Measurements from ENCODE around the gene CTSK. TPM values are rescaled to one million over a fixed set of nuclear protein-coding genes. Genes with fewer than 3 reads are reported as not detected.
"Not testable (repeated sequence)": the region's sequence is repeated elsewhere in the genome, so short reads cannot be mapped to it uniquely, and the experiment has no call there.

The CTSK gene
- total RNA-seq, 1 experiment from 2014 or later: 5.6 TPM

DNA sequence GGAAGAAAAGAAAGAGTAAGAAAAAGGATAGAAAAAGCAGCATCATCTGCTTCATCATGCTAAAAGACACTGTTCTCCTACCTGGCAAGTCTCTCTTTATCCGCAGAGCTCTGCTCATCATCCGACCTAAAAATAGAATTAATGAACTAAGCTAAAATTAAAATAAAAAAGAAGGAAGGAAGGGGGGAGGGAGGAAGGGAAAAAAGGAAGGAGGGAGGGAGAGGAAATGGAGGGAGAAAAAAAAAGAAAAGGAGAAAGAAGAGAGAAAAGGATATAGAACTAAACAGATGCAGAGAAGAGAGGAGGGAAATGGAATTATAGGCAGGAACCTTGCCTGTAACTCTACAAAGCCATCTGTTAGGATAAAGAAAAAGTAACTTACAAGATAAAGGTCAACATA is 34.3 kb upstream of the CTSK start:
- ChIA-PET CTCF (no interaction called here), POLR2A (ENCODE audit: unreplicated experiment) (no interaction called here)
- H3K4me3 ChIP-seq (ENCODE audit: low read length): no peak overlapping the region
- no peaks in the 10 kb centered on the region for H3K9me3 ChIP-seq (ENCODE audit: low read length)
- no peak for TF ChIP-seq EZH2phosphoT487 (IDR thresholded peaks at IDR 0.05; ENCODE audit: borderline replicate concordance, low read length)
- TF ChIP-seq, protein P1, sequence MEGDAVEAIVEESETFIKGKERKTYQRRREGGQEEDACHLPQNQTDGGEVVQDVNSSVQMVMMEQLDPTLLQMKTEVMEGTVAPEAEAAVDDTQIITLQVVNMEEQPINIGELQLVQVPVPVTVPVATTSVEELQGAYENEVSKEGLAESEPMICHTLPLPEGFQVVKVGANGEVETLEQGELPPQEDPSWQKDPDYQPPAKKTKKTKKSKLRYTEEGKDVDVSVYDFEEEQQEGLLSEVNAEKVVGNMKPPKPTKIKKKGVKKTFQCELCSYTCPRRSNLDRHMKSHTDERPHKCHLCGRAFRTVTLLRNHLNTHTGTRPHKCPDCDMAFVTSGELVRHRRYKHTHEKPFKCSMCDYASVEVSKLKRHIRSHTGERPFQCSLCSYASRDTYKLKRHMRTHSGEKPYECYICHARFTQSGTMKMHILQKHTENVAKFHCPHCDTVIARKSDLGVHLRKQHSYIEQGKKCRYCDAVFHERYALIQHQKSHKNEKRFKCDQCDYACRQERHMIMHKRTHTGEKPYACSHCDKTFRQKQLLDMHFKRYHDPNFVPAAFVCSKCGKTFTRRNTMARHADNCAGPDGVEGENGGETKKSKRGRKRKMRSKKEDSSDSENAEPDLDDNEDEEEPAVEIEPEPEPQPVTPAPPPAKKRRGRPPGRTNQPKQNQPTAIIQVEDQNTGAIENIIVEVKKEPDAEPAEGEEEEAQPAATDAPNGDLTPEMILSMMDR (conservative IDR thresholded peaks at IDR 0.05; ENCODE audit: low read depth, low read length): no peak
- no peak for TF ChIP-seq EZH2 (IDR thresholded peaks at IDR 0.05; ENCODE audit: low read length, unreplicated experiment)
- H3K9ac ChIP-seq (ENCODE audit: low read length): no peak overlapping the region
- H2AFZ ChIP-seq (ENCODE audit: low read length): no peak overlapping the region
- no peaks in the 10 kb centered on the region for H3K4me1 ChIP-seq (ENCODE audit: insufficient read depth, low read length)
- no peaks in the 10 kb centered on the region for H4K20me1 ChIP-seq (ENCODE audit: low read length)
- no peak for ATAC-seq
- BruUV-seq (replicated peaks): no TSS peak
- DNase-seq: no peak
- H3K36me3 ChIP-seq (ENCODE audit: low read depth, low read length): no peaks in the 10 kb centered on the region; the same call in 1 of the 2 replicates
- H3K27me3 ChIP-seq (ENCODE audit: low read length): no peaks in the 10 kb centered on the region
- no peaks in the 10 kb centered on the region for H3F3A ChIP-seq (ENCODE audit: low read length, unreplicated experiment)
- no peak overlapping the region for H3K4me2 ChIP-seq (ENCODE audit: low read length)
- intact Hi-C loops (cut with micrococcal nuclease): no loop called here
- H3K9me2 ChIP-seq (replicated peaks; ENCODE audit: low read length): no peaks in the 10 kb centered on the region
- no peaks in the 10 kb centered on the region for H3K79me2 ChIP-seq (ENCODE audit: low read length)
- no peak overlapping the region for H3K27ac ChIP-seq (ENCODE audit: low read length)

DNA sequence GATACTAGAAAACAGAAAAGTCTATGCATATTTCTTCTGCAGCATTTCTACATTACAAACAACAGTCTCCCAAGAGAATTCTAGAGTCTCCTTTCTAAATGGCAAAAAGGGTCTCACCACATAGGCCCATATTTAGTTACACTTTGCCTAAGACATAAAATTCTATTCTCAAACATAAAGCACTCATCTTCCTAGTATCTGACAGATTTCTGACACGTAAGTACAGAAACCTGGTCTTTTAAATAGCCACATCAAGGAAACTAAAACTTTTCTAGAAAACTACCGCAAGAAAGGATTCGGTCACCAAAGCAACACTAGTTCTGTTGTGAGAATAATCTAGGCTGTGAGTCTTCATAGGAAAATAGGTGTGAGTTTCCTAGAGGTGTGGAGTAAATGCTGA is 33.6 kb upstream of the CTSK start:
- no peaks in the 10 kb centered on the region for H3K4me1 ChIP-seq (ENCODE audit: insufficient read depth, low read length)
- no TSS peak for BruUV-seq (replicated peaks)
- no peaks in the 10 kb centered on the region for H4K20me1 ChIP-seq (ENCODE audit: low read length)
- no peaks in the 10 kb centered on the region for H3F3A ChIP-seq (ENCODE audit: low read length, unreplicated experiment)
- no peaks in the 10 kb centered on the region for H3K9me3 ChIP-seq (ENCODE audit: low read length)
- H3K36me3 ChIP-seq (ENCODE audit: low read depth, low read length): no peaks in the 10 kb centered on the region; the same call in 1 of the 2 replicates
- H2AFZ ChIP-seq (ENCODE audit: low read length): no peak overlapping the region
- no peak overlapping the region for H3K4me3 ChIP-seq (ENCODE audit: low read length)
- intact Hi-C loops (cut with micrococcal nuclease): no loop called here
- no peak overlapping the region for H3K4me2 ChIP-seq (ENCODE audit: low read length)
- ChIA-PET CTCF (no interaction called here), POLR2A (ENCODE audit: unreplicated experiment) (no interaction called here)
- no peaks in the 10 kb centered on the region for H3K79me2 ChIP-seq (ENCODE audit: low read length)
- H3K9me2 ChIP-seq (replicated peaks; ENCODE audit: low read length): no peaks in the 10 kb centered on the region
- TF ChIP-seq EZH2 (IDR thresholded peaks at IDR 0.05; ENCODE audit: low read length, unreplicated experiment) (no peak), EZH2phosphoT487 (IDR thresholded peaks at IDR 0.05; ENCODE audit: borderline replicate concordance, low read length) (no peak)
- TF ChIP-seq, protein P1 (conservative IDR thresholded peaks at IDR 0.05; ENCODE audit: low read depth, low read length): no peak
- no peaks in the 10 kb centered on the region for H3K27me3 ChIP-seq (ENCODE audit: low read length)
- ATAC-seq (no peak), DNase-seq (no peak)
- no peak overlapping the region for H3K27ac ChIP-seq (ENCODE audit: low read length)
- no peak overlapping the region for H3K9ac ChIP-seq (ENCODE audit: low read length)

DNA sequence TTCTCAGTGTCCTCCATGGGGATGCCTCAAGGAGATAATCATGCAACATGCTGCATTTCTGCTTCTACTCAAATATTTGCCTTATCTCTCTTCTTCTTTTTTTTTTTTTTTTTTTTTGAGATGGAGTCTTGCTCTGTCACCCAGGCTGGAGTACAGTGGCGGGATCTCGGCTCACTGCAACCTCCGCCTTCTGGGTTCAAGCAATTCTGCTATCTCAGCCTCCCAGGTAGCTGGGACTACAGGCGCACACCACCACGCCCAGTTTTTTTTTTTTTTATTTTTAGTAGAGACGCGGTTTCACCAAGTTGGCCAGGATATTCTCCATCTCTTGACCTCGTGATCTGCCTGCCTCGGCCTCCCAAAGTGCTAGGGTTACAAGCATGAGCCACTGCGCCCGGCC is 32.8 kb upstream of the CTSK start:
- intact Hi-C loops (cut with micrococcal nuclease); H4K20me1 ChIP-seq (ENCODE audit: low read length); H3F3A ChIP-seq (ENCODE audit: low read length, unreplicated experiment); H3K4me1 ChIP-seq (ENCODE audit: insufficient read depth, low read length); H3K4me3 ChIP-seq (ENCODE audit: low read length); BruUV-seq (replicated peaks); H2AFZ ChIP-seq (ENCODE audit: low read length); H3K27me3 ChIP-seq (ENCODE audit: low read length); H3K27ac ChIP-seq (ENCODE audit: low read length); H3K9ac ChIP-seq (ENCODE audit: low read length); H3K9me3 ChIP-seq (ENCODE audit: low read length); H3K79me2 ChIP-seq (ENCODE audit: low read length); ATAC-seq; H3K36me3 ChIP-seq (ENCODE audit: low read depth, low read length); POLR2A ChIA-PET (ENCODE audit: unreplicated experiment); H3K9me2 ChIP-seq (replicated peaks; ENCODE audit: low read length); DNase-seq; CTCF ChIA-PET; H3K4me2 ChIP-seq (ENCODE audit: low read length): not testable (repeated sequence)
